ENCODE results near the gene GABBR2.

DNA sequence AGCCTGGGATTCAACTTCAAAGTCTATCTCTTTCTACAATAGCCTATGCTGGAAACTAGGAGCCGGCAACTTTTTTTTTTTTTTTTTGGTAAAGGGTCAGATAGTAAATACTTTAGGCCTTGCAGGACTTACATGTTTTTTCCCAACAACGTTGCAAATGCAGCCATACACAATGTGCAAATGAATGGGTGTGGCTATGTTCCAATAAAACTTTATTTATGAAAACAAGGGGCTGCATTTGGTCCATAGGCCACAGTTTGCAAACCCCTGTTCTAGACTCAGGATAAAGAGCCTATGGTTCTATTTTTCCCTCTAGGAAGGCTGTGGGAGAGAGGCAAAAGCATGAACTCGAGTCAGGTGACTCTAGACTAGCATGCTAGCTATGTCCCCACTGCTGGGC is 189.1 kb downstream of the GABBR2 start:
- TF ChIP-seq CTCF (IDR thresholded peaks at IDR 0.05) (no peak), POLR2A (IDR thresholded peaks at IDR 0.05) (no peak)

All from uterus (tissue), 2 donors.